ENCODE data around the gene TMIGD1. TPM values are rescaled to one million over a fixed set of nuclear protein-coding genes. Genes with fewer than 3 reads are reported as not detected.

TMIGD1 gene
- total RNA-seq, 3 donors from 2014 or later = 102 to 288 (median 119) TPM

- Histone ChIP-seq H3K4me3 (no peak overlapping the region), H3K36me3 (ENCODE audit: low read depth) (no peaks in the 10 kb centered on the region), H3K9me3 (no peaks in the 10 kb centered on the region), H3K4me1 (ENCODE audit: low read depth) (peaks cover 29% of the 10 kb centered on the region)
- intact Hi-C loops (cut with DNase I, micrococcal nuclease) = no loop called here
- TF ChIP-seq, protein P1, sequence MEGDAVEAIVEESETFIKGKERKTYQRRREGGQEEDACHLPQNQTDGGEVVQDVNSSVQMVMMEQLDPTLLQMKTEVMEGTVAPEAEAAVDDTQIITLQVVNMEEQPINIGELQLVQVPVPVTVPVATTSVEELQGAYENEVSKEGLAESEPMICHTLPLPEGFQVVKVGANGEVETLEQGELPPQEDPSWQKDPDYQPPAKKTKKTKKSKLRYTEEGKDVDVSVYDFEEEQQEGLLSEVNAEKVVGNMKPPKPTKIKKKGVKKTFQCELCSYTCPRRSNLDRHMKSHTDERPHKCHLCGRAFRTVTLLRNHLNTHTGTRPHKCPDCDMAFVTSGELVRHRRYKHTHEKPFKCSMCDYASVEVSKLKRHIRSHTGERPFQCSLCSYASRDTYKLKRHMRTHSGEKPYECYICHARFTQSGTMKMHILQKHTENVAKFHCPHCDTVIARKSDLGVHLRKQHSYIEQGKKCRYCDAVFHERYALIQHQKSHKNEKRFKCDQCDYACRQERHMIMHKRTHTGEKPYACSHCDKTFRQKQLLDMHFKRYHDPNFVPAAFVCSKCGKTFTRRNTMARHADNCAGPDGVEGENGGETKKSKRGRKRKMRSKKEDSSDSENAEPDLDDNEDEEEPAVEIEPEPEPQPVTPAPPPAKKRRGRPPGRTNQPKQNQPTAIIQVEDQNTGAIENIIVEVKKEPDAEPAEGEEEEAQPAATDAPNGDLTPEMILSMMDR (IDR thresholded peaks at IDR 0.05) = no peak
- DNase-seq (no peak), ATAC-seq (no peak)
Observed at GRCh38 chr17:30341703-30342249, 7.9 kb upstream of the TMIGD1 start.

GRCh38 chr17:30340801-30341356 is 7.0 kb upstream of the TMIGD1 start:
- H3K4me1 ChIP-seq (ENCODE audit: low read depth) = peaks cover 28% of the 10 kb centered on the region
- no peak overlapping the region for H3K4me3 ChIP-seq
- intact Hi-C loops (cut with DNase I, micrococcal nuclease) = no loop called here
- TF ChIP-seq, protein P1 (IDR thresholded peaks at IDR 0.05) = no peak
- no peaks in the 10 kb centered on the region for H3K9me3 ChIP-seq
- no peak for ATAC-seq
- no peak for DNase-seq
- H3K36me3 ChIP-seq (ENCODE audit: low read depth) = no peaks in the 10 kb centered on the region

GRCh38 chr17:30339086-30339485 is 5.2 kb upstream of the TMIGD1 start:
- intact Hi-C loops (cut with DNase I, micrococcal nuclease) = loop anchor here in 1 of 2 donors (10.0 kb wide), 1 partner anchor 234 kb away; no protein-coding TSS in a partner anchor
- no peak for ATAC-seq
- TF ChIP-seq, protein P1 (IDR thresholded peaks at IDR 0.05) = no peak
- no peak for DNase-seq
- Histone ChIP-seq H3K9me3 (no peaks in the 10 kb centered on the region), H3K4me1 (ENCODE audit: low read depth) (peaks cover 18% of the 10 kb centered on the region), H3K4me3 (no peak overlapping the region), H3K36me3 (ENCODE audit: low read depth) (no peaks in the 10 kb centered on the region)

DNA sequence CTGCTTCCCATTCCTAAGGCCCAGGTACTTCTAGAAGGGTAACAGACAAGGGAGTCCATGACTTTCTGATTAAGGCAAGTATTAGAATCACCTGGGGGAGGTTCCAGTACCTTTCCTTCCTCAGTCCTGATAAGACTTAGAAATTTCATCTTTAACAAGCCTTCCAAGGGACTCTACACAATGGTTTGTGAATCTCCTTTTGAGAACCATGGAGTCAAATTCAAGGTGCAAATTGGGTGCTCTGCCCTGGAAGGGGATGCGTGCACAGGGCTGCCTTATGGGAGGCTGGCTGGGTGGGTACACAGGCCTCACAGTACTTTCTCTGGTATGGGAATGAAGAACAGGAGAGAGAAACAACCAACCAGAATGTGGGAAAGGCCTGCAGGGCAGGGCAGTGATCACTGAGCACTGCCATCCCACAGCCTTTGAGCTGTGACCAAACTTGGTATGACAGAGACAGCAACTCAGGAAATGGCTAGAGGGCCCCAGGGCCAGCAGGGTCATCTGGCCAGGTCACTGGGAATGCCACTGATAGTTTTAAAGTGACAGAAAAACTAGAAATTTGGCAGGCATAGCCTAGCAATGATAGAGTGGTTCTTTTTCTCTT is 3.6 kb upstream of the TMIGD1 start:
- ATAC-seq (no peak), DNase-seq (no peak)
- TF ChIP-seq, protein P1 (IDR thresholded peaks at IDR 0.05) = no peak
- Histone ChIP-seq H3K36me3 (ENCODE audit: low read depth) (no peaks in the 10 kb centered on the region), H3K4me3 (no peak overlapping the region), H3K9me3 (no peaks in the 10 kb centered on the region), H3K4me1 (ENCODE audit: low read depth) (peaks cover 17% of the 10 kb centered on the region)
- intact Hi-C loops (cut with DNase I, micrococcal nuclease) = loop anchor here in 1 of 2 donors (10.0 kb wide), 1 partner anchor 233 kb away; no protein-coding TSS in a partner anchor

DNA sequence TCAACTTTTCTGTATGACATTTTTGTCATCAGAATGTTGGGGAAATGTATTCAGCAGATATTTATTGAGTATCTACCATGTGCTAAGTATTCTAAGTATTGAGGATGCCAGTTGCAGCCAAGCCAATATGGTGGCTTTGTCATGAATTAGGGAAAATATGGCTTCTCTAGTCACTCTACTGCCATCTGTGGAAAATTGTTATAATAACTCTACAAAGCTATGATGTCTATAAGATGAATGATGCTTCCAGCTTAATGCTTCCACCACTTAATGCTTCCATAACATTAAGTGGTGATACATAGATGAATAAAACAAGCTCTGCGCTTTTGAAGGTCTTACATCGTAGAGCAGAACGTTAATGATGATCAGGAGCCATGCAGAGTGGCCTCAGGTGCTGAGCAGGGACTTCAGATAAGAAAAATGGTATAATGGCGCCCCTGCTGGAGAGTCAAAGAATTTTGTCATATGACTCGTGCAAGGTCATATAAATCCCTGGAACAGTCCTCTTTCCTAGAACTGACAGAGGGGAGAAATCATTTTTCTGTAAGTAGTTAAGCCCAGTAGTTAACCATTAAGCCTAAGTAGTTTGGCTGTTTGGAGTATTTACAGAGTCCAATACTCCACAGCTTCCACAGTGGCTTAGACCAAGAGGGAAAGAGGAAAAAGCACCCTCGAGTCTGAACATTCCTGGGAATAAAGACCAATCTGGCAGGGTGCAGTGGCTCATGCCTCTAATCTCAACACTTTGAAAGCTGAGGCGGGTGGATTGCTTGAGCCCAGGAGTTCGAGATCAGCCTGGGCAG is 2.7 kb upstream of the TMIGD1 start:
- TF ChIP-seq, protein P1 (IDR thresholded peaks at IDR 0.05) = peak; percentile 30
- Histone ChIP-seq H3K36me3 (ENCODE audit: low read depth) (no peaks in the 10 kb centered on the region), H3K4me1 (ENCODE audit: low read depth) (peaks cover 26% of the 10 kb centered on the region), H3K9me3 (no peaks in the 10 kb centered on the region), H3K4me3 (no peak overlapping the region)
- intact Hi-C loops (cut with DNase I, micrococcal nuclease) = loop anchor here in 1 of 2 donors (10.0 kb wide), 1 partner anchor 232 kb away; no protein-coding TSS in a partner anchor
- DNase-seq (peak in 1 of 3 donors; percentile 72), ATAC-seq (peak; percentile 78)
